ENCODE measurements around the gene STARD7.
A peak's percentile ranks its signal among the peaks of the same experiment; 100 is the strongest.

Gene STARD7

GRCh38 chr2:96212339-96212738 is 3.7 kb upstream of the STARD7 start:
- Histone ChIP-seq H3K9ac (ENCODE audit: low read length) (no peak overlapping the region), H3K4me1 (ENCODE audit: low read length) (no peaks in the 10 kb centered on the region), H3K9me3 (replicated peaks; ENCODE audit: insufficient read depth, low read length) (no peaks in the 10 kb centered on the region), H3K4me2 (ENCODE audit: low read depth, low read length) (no peak overlapping the region), H3F3A (ENCODE audit: insufficient read depth, low read length) (peaks cover 9% of the 10 kb centered on the region), H2AFZ (ENCODE audit: low read length) (no peak overlapping the region), H4K20me1 (ENCODE audit: insufficient read depth, low read length) (peaks cover 7% of the 10 kb centered on the region; the same call in 1 of the 2 replicates), H3K79me2 (ENCODE audit: low read length) (peaks cover 33% of the 10 kb centered on the region), H3K36me3 (replicated peaks; ENCODE audit: insufficient read depth, low read length) (no peaks in the 10 kb centered on the region), H3K27me3 (replicated peaks; ENCODE audit: insufficient read depth, low read length) (no peaks in the 10 kb centered on the region), H3K4me3 (ENCODE audit: low read length) (no peak overlapping the region), H3K9me2 (replicated peaks; ENCODE audit: insufficient read depth, low read length) (no peaks in the 10 kb centered on the region), H3K27ac (ENCODE audit: low read length) (no peak overlapping the region)
- no peak for DNase-seq
- TF ChIP-seq EZH2phosphoT487 (IDR thresholded peaks at IDR 0.05; ENCODE audit: low read length) (no peak), EZH2 (optimal IDR thresholded peaks at IDR 0.05; ENCODE audit: low read depth, low read length) (no peak), CTCF (IDR thresholded peaks at IDR 0.05; ENCODE audit: low read length) (no peak)

GRCh38 chr2:96209729-96210085 is 1.1 kb upstream of the STARD7 start:
- Histone ChIP-seq H3K4me3 (ENCODE audit: low read length) (peak overlapping the region; percentile 88), H3F3A (ENCODE audit: insufficient read depth, low read length) (peaks cover 20% of the 10 kb centered on the region), H3K4me2 (ENCODE audit: low read depth, low read length) (peak overlapping the region; percentile 70; the same call in 1 of the 2 replicates), H3K9ac (ENCODE audit: low read length) (no peak overlapping the region), H3K9me2 (replicated peaks; ENCODE audit: insufficient read depth, low read length) (no peaks in the 10 kb centered on the region), H2AFZ (ENCODE audit: low read length) (no peak overlapping the region), H3K79me2 (ENCODE audit: low read length) (peaks cover 53% of the 10 kb centered on the region), H3K4me1 (ENCODE audit: low read length) (peaks cover 23% of the 10 kb centered on the region), H4K20me1 (ENCODE audit: insufficient read depth, low read length) (peaks cover 29% of the 10 kb centered on the region), H3K27ac (ENCODE audit: low read length) (no peak overlapping the region), H3K36me3 (replicated peaks; ENCODE audit: insufficient read depth, low read length) (no peaks in the 10 kb centered on the region), H3K27me3 (replicated peaks; ENCODE audit: insufficient read depth, low read length) (no peaks in the 10 kb centered on the region), H3K9me3 (replicated peaks; ENCODE audit: insufficient read depth, low read length) (no peaks in the 10 kb centered on the region)
- no peak for DNase-seq
- no peak for TF ChIP-seq EZH2phosphoT487 (IDR thresholded peaks at IDR 0.05; ENCODE audit: low read length)
- no peak for TF ChIP-seq EZH2 (optimal IDR thresholded peaks at IDR 0.05; ENCODE audit: low read depth, low read length)
- TF ChIP-seq CTCF (IDR thresholded peaks at IDR 0.05; ENCODE audit: low read length), result no peak

GRCh38 chr2:96209011-96209728 is 543 bp upstream of the STARD7 start:
- Histone ChIP-seq H3K9me2 (replicated peaks; ENCODE audit: insufficient read depth, low read length) (no peaks in the 10 kb centered on the region), H3K79me2 (ENCODE audit: low read length) (peaks cover 59% of the 10 kb centered on the region), H4K20me1 (ENCODE audit: insufficient read depth, low read length) (peaks cover 32% of the 10 kb centered on the region), H3K4me1 (ENCODE audit: low read length) (peaks cover 26% of the 10 kb centered on the region), H3K9me3 (replicated peaks; ENCODE audit: insufficient read depth, low read length) (no peaks in the 10 kb centered on the region), H3K27ac (ENCODE audit: low read length) (peak overlapping the region; percentile 95; the same call in 1 of the 2 replicates), H3F3A (ENCODE audit: insufficient read depth, low read length) (peaks cover 20% of the 10 kb centered on the region), H3K9ac (ENCODE audit: low read length) (peak overlapping the region; percentile 98), H3K4me3 (ENCODE audit: low read length) (peak overlapping the region; percentile 88), H3K36me3 (replicated peaks; ENCODE audit: insufficient read depth, low read length) (no peaks in the 10 kb centered on the region), H3K27me3 (replicated peaks; ENCODE audit: insufficient read depth, low read length) (no peaks in the 10 kb centered on the region), H2AFZ (ENCODE audit: low read length) (peak overlapping the region; percentile 42), H3K4me2 (ENCODE audit: low read depth, low read length) (peak overlapping the region; percentile 70)
- DNase-seq, result no peak
- no peak for TF ChIP-seq EZH2phosphoT487 (IDR thresholded peaks at IDR 0.05; ENCODE audit: low read length)

- H2AFZ ChIP-seq (ENCODE audit: low read length), result no peak overlapping the region
- no peak for TF ChIP-seq CTCF (IDR thresholded peaks at IDR 0.05; ENCODE audit: low read length)
- no peak for TF ChIP-seq EZH2phosphoT487 (IDR thresholded peaks at IDR 0.05; ENCODE audit: low read length)
- no peak for TF ChIP-seq EZH2 (optimal IDR thresholded peaks at IDR 0.05; ENCODE audit: low read depth, low read length)
- H4K20me1 ChIP-seq (ENCODE audit: insufficient read depth, low read length), result peaks cover 45% of the 10 kb centered on the region
These were observed 869 bp downstream of the STARD7 start for GRCh38 chr2:96207774-96208142.

More at GRCh38 chr2:96207774-96208142, 869 bp downstream of the STARD7 start:
- Histone ChIP-seq H3K27ac (ENCODE audit: low read length) (peak overlapping the region; percentile 95; the same call in 1 of the 2 replicates), H3K9me2 (replicated peaks; ENCODE audit: insufficient read depth, low read length) (no peaks in the 10 kb centered on the region), H3K4me1 (ENCODE audit: low read length) (peaks cover 29% of the 10 kb centered on the region), H3K9me3 (replicated peaks; ENCODE audit: insufficient read depth, low read length) (no peaks in the 10 kb centered on the region), H3K79me2 (ENCODE audit: low read length) (peaks cover 73% of the 10 kb centered on the region), H3K9ac (ENCODE audit: low read length) (peak overlapping the region; percentile 98), H3F3A (ENCODE audit: insufficient read depth, low read length) (peaks cover 27% of the 10 kb centered on the region), H3K27me3 (replicated peaks; ENCODE audit: insufficient read depth, low read length) (no peaks in the 10 kb centered on the region), H3K4me3 (ENCODE audit: low read length) (peak overlapping the region; percentile 88), H3K36me3 (replicated peaks; ENCODE audit: insufficient read depth, low read length) (no peaks in the 10 kb centered on the region), H3K4me2 (ENCODE audit: low read depth, low read length) (peak overlapping the region; percentile 79)
- DNase-seq, result peak; percentile 21

All from MM.1S (cell line).